ENCODE measurements around the gene FAM72C.
"Not testable (repeated sequence)": the region's sequence is repeated elsewhere in the genome, so short reads cannot be mapped to it uniquely, and the experiment has no call there.

Gene FAM72C

DNA sequence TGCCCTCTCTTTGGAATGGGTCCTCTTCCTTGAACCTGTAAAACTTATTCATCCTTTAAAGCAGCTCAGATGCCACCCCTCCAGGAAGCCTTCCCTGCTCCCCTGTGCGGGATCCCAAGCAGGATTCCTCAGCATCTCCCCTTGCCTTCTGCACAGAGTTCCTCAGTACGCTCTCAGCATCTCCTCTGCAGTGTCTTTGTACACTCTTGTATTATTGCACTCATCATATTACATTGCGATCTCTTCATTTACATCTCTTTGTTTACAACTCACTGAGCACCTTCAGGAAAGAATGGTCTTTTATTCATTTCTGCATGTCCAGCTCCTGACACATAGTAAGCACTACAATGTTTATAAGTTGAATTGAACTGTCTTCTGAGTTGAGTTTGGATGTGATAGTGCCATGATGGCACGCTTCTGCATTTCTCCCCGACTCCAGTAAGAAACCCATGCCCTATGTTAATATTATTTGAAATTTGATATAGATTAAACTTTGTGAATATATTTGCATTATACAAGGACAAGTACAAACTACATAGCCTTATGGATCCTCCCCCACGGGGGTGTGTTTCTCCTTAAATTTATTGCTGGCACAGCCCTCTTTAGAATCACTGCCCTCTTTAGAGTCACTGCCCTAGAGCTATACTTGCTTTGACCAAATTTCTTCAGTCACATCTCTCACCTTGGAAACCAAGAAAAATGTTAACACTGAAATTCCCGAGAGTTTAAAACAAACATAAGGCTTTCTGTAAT lies 13.1 kb upstream of the FAM72C start:
- not testable (repeated sequence) for DNase-seq

- DNase-seq = not testable (repeated sequence)
These were observed 2.6 kb upstream of the FAM72C start for GRCh38 chr1:143974416-143974815.

DNA sequence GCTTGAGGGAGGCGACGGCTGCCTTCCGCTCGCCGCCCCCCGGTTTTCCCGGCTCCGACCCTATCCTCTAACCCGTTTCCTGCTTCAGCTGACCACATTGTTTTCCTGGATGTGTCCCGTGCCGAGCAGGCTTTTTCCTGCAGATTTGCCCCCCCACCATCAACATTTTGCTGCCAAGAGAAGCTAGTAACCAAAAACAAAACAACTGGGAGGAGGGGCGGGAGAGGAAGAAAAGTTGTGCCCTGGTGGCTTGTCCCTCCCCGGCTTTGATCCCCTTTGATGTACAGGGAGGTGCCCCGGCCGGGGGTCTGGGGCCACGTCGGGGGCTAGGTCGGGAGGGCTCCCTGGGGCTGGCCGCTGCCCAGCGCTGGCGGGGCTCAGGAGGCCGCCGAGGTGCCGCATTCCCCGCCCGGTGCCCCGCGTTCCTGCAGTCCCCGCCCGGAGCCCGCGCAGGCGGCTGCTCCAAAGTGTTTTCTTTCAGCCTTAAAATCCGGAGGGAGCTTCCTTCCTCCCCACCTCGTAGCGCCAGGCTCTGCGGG lies 2.2 kb upstream of the FAM72C start:
- DNase-seq = not testable (repeated sequence)

DNA sequence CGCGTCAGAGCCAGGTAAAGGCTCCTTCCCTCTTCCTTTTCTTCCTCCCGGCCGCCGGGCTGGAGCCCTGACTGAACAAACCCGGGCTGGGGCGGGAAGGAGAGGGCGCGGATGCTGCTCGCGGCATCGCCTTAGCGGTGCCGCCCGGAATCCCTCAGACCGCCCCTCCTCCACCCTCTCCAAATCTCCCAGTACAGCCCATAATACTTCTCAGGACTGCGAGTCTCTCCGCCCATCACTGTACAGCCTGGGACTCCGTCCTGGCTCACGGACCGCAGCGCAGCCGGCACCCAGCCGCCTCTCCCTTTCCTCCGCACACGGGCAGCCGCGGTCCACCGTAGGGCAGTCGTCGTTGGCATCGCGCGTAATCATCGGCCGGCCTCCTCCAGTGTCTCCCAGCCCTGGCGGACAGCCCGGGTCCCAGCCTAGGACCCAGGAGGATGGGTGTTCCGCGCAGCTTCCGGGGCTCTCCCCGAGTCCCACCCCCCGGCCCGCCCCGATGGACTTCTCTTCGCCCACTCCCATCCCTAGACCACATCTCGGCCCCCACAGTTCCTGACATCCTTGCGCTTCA lies 1.1 kb upstream of the FAM72C start:
- not testable (repeated sequence) for DNase-seq

DNA sequence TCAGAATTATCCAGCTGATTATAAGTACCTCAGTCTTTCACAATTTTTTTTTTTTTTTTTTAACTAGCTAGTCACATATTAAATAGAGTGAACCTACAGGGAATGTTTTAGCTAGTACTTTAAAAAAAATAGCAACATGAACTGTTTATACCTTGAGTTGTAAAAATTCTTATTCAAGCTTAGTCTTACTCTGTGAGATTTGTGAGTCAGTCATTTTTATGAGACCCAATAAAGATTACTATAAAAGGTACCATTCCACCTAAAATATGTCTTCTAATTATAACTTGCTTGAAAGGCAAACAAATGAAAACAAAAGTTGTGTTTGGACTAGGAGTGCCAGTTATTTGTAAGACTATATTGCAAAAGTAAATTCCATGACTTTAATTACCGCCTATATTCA lies 5.9 kb downstream of the FAM72C start:
- DNase-seq = not testable (repeated sequence)

GRCh38 chr1:143964294-143964693 lies 7.5 kb downstream of the FAM72C start:
- not testable (repeated sequence) for DNase-seq

- DNase-seq = not testable (repeated sequence)
These were observed 15.9 kb downstream of the FAM72C start for GRCh38 chr1:143955930-143956329.

DNA sequence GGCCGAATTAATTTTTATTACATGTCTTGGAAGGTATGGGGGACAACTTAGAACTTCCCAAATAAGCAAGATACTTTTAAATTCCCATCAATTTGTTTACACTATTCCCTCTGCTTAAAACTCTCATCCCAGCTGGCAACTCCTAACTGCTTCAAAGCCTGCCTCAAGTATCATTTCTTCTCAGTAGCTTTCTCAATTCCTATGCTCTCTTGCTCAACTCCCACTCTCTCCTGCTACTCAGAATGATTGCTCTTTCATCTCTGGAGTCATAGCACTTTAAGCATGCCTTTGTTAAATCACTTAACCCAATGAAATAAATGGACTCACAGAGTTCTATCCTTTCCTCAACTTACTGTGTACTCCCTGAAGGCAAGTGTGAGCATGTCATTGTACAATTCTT lies 18.9 kb downstream of the FAM72C start:
- DNase-seq = not testable (repeated sequence)

DNA sequence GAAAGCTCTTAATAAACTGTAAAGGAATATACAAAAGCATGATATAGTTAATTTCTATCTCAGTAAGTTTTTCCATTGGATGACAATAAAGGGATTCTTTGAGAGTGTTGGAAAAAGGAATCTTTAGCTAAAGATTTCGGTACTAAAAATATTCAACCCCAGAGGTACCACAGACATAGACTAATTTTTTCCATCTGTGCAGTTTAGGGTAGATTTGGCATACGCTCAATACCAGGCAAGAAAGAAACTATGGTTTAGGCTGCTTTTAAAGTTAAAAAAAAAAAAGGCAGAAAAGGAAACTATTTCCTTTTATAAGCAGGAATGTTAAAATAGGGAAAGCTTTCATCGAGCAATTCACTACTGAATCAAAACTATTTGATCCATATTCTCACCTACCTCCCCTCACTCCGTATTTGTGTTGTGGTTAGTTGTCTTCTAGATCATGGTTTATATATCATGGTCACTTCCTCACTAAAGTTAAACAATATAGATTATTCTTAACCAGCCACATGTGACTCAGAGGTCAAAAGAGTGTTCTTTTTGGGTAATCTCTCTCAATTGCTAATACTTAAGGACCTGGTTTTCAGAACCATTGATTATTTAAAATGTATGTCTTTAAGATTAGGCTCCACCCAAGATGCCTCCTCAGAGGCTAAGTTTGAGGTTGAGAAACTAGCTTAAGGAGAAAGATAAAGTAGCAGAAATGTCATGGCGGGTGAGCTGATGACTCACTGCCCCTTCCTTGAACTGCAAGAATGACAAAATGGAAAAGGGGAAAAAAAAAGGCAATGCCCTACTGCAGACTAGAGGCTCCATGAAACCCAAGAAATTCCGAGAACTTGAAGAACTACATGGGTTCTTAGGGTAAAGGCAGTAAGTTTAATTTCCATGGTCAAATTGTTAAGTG lies 20.0 kb downstream of the FAM72C start:
- DNase-seq = not testable (repeated sequence)

GRCh38 chr1:143947749-143948148 lies 24.0 kb downstream of the FAM72C start:
- DNase-seq = not testable (repeated sequence)

DNA sequence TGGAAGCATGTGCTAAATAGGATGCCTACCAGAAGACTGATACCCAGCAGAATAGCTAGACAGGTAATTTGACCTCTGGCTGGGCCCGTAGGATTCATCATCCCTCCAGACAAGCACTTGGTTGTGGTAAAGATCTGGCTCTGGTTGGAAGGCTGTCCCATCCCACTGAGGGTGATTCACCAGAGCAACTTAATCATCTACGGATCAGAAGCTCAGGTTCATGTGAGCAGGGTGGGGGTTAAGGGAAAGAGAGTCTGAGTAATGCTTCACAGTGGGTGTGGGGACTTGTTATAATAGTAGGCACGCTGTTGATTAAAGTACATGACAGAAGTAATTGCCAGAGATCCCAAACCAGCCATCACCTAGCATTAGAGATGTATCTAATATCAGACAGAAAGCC lies 26.5 kb downstream of the FAM72C start:
- DNase-seq = not testable (repeated sequence)

- DNase-seq = not testable (repeated sequence)
These were observed 27.1 kb downstream of the FAM72C start for GRCh38 chr1:143944576-143945240.

DNA sequence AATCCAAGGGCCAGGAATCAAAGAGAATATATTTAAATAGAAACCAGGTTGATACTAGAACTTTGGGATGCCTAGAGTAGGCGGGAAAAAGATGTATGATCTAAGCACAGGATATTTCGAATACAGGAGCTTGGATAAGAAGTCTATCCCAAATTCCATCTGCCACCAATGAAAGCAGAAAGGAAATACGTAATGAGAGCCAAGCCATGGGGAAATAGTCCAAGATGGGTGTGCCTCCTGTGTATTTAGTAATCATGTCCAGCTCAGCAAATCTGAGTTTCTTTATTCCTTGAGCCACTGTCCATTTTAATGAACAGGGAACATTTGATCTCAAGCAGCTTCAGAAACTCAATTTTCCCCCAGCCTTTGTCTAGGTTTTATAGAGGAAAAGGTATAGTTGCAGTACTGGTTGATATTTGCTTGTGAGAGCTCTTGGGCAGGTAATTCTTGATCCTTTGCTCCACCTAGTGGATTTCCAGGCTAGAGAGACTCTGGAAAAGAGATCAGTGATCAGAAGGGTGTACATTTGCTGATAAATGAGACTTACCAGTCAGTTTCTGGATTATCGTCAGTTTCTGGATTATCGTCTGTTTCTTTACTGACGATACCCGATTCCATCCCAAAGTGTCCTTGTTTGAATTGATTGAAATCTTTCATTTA lies 28.3 kb downstream of the FAM72C start:
- DNase-seq = not testable (repeated sequence)

DNA sequence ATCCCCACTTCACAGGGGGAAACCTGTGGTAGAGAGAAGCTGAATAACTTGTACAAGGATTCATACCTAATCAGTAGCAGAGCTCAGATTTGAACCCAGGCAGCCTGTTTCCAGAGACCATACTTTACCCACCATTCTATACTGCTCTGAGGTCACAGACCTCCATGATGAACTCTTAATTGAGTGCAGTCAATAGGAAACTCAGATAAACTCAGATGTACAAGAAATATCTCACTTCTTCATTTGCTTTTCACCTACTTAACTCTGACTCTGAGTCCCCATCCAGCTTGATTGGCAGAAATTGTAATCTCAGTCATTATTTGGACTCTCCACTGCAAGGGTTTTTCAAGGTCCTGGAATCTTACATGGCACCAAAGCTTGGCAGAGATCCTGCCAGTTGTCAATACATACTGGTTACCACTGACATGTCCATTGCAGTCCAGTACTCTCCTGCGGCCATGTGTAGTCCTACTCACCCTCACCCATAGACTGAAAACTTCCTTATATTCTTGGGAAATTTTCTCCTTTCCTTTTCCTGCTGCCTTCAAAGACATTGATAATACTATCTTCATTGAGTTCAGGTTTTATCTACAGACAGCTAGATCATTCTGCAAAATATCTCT lies 29.4 kb downstream of the FAM72C start:
- not testable (repeated sequence) for DNase-seq

- not testable (repeated sequence) for DNase-seq
These were observed 32.1 kb downstream of the FAM72C start for GRCh38 chr1:143939666-143940065.

GRCh38 chr1:143938922-143939321 lies 32.9 kb downstream of the FAM72C start:
- DNase-seq = not testable (repeated sequence)

- DNase-seq = peak; percentile 43
These were observed 35.2 kb downstream of the FAM72C start for GRCh38 chr1:143936457-143937115.

GRCh38 chr1:143919127-143919526 lies 52.7 kb downstream of the FAM72C start:
- not testable (repeated sequence) for DNase-seq

GRCh38 chr1:143918552-143918951 lies 53.2 kb downstream of the FAM72C start:
- DNase-seq = not testable (repeated sequence)

- not testable (repeated sequence) for DNase-seq
These were observed 58.1 kb downstream of the FAM72C start for GRCh38 chr1:143913705-143914104.
